GM19193 (cell line): Measurements from ENCODE around the gene C19orf12.

ENCODE experiments used
- POLR2A ChIP-seq: IDR thresholded peaks from 4 replicates; pipeline ENCODE4 v1.6.1; 2011; ENCODE audit not compliant: insufficient read depth, insufficient read length; ENCODE audit errors: extremely low read depth

Gene C19orf12

GRCh38 chr19:29678484-29679106 lies 36.5 kb downstream of the C19orf12 start:
- TF ChIP-seq POLR2A, result no peak

- TF ChIP-seq POLR2A, result no peak
Measured at GRCh38 chr19:29677001-29677817, 37.9 kb downstream of the C19orf12 start.

GRCh38 chr19:29676586-29676985 lies 38.5 kb downstream of the C19orf12 start:
- no peak for TF ChIP-seq POLR2A

GRCh38 chr19:29675650-29676186 lies 39.3 kb downstream of the C19orf12 start:
- TF ChIP-seq POLR2A, result no peak

- no peak for TF ChIP-seq POLR2A
Measured at GRCh38 chr19:29675120-29675649, 39.9 kb downstream of the C19orf12 start.

- TF ChIP-seq POLR2A, result no peak
Measured at GRCh38 chr19:29674374-29675119, 40.5 kb downstream of the C19orf12 start.

- TF ChIP-seq POLR2A, result no peak
Measured at GRCh38 chr19:29673451-29674371, 41.4 kb downstream of the C19orf12 start.

- TF ChIP-seq POLR2A, result no peak
Measured at GRCh38 chr19:29672933-29673336, 42.1 kb downstream of the C19orf12 start.

- no peak for TF ChIP-seq POLR2A
Measured at GRCh38 chr19:29672319-29672932, 42.6 kb downstream of the C19orf12 start.

GRCh38 chr19:29671393-29672160 lies 43.5 kb downstream of the C19orf12 start:
- peak; percentile 33 for TF ChIP-seq POLR2A

- no peak for TF ChIP-seq POLR2A
Measured at GRCh38 chr19:29670255-29670654, 44.8 kb downstream of the C19orf12 start.

- no peak for TF ChIP-seq POLR2A
Measured at GRCh38 chr19:29668746-29669609, 46.1 kb downstream of the C19orf12 start.
